Measurements from ENCODE around the gene RFX4.

- TF ChIP-seq CTCF (conservative IDR thresholded peaks at IDR 0.05) (no peak), ZFX (IDR thresholded peaks at IDR 0.05) (no peak)
These were observed 194.1 kb downstream of the RFX4 start for GRCh38 chr12:106776897-106777296.

Measured in C4-2B (cell line).